ENCODE data around the gene SCML1. TPM values are rescaled to one million over a fixed set of nuclear protein-coding genes. Genes with fewer than 3 reads are reported as not detected.

SCML1 gene
- total RNA-seq, 4 donors from 2014 or later, result 14.8 to 25.9 (median 20.5) TPM

GRCh38 chrX:17747692-17748091, 10.4 kb downstream of the SCML1 start:
- TF ChIP-seq, protein P1, sequence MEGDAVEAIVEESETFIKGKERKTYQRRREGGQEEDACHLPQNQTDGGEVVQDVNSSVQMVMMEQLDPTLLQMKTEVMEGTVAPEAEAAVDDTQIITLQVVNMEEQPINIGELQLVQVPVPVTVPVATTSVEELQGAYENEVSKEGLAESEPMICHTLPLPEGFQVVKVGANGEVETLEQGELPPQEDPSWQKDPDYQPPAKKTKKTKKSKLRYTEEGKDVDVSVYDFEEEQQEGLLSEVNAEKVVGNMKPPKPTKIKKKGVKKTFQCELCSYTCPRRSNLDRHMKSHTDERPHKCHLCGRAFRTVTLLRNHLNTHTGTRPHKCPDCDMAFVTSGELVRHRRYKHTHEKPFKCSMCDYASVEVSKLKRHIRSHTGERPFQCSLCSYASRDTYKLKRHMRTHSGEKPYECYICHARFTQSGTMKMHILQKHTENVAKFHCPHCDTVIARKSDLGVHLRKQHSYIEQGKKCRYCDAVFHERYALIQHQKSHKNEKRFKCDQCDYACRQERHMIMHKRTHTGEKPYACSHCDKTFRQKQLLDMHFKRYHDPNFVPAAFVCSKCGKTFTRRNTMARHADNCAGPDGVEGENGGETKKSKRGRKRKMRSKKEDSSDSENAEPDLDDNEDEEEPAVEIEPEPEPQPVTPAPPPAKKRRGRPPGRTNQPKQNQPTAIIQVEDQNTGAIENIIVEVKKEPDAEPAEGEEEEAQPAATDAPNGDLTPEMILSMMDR (IDR thresholded peaks at IDR 0.05), result no peak
- no peak for DNase-seq (ENCODE audit: low spot score)
- no peak for ATAC-seq (ENCODE audit: low FRiP score)

GRCh38 chrX:17748684-17749083, 11.4 kb downstream of the SCML1 start:
- TF ChIP-seq, protein P1 (IDR thresholded peaks at IDR 0.05), result no peak
- no peak for ATAC-seq (ENCODE audit: low FRiP score)
- no peak for DNase-seq (ENCODE audit: low spot score)

GRCh38 chrX:17750436-17750835, 13.1 kb downstream of the SCML1 start:
- ATAC-seq (ENCODE audit: low FRiP score), result no peak
- no peak for DNase-seq (ENCODE audit: low spot score)
- TF ChIP-seq, protein P1 (IDR thresholded peaks at IDR 0.05), result no peak

- DNase-seq (ENCODE audit: low spot score) (no peak), ATAC-seq (ENCODE audit: low FRiP score) (no peak)
- TF ChIP-seq, protein P1 (IDR thresholded peaks at IDR 0.05), result no peak
Measured at GRCh38 chrX:17758382-17758781, 21.1 kb downstream of the SCML1 start.

DNA sequence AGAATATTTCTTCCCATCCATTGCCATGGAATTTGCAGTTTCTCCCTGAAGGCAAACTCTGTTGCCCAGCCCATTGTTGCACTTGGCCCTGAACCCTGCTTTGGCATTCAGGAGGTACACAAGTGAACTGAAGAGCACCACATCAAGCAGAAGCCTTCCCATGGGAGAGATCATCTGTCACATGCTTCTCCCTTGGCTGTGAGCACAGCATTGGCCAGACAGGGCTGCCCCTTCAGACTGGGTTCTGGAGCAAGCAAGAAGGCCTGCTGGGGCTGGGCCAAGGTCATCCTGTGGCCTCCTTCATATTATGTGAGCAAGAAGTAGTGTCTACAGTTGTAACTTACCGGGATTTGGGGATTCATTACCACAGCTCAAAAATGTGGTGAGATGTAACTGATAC, 22.7 kb downstream of the SCML1 start:
- ATAC-seq (ENCODE audit: low FRiP score) (no peak), DNase-seq (ENCODE audit: low spot score) (no peak)

DNA sequence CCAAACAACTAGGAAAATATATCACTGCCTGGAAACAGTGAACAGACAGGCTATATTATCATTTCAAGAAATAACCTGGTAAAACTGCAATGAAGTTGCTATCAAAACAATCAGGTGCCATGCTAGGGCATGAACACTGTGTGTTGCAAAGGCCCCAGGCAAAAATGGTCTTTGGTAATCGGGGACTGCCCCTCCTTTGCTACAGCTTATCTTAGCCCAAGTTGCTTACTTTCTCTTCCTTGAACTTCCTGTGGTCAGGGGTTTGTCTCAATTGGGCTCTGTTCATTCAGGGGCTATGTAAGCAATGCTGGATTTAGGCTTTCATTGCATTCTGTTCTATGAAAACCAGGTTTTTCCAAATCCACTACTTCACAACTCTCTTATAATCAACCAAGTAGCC, 30.4 kb downstream of the SCML1 start:
- TF ChIP-seq, protein P1 (IDR thresholded peaks at IDR 0.05), result no peak
- ATAC-seq (ENCODE audit: low FRiP score) (no peak), DNase-seq (ENCODE audit: low spot score) (no peak)

More for the DNA sequence above, 22.7 kb downstream of the SCML1 start:
- TF ChIP-seq, protein P1 (IDR thresholded peaks at IDR 0.05), result no peak

DNA sequence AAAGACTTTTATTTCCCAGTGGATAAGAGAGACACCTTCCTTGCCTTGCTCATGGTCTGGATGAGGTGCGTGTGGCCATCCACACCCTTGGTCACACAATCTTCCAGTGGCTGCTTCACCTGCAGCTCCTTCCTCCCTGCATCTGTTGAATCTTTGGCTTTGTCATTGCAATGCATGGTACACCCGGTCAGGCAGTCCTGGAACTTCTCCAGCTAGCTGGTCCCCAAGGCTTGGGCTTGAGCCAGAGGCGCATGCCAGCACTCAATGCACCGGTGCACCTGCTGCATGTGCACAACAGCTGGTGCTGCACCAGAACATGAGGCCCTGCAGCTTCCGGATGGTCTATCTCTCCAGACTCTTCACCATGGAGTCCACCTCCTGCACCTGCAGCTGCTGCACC, 31.7 kb downstream of the SCML1 start:
- ATAC-seq (ENCODE audit: low FRiP score), result no peak
- DNase-seq (ENCODE audit: low spot score), result no peak
- TF ChIP-seq, protein P1 (IDR thresholded peaks at IDR 0.05), result no peak
